ENCODE results near the gene GJC1. TPM values are rescaled to one million over a fixed set of nuclear protein-coding genes. Genes with fewer than 3 reads are reported as not detected.
A peak's percentile ranks its signal among the peaks of the same experiment; 100 is the strongest.

GJC1 gene
- total RNA-seq (2014; rRNA removed; shearing (Covaris generic); ENCODE audit: low replicate concordance): 15.4 and 60.0 TPM in 2 replicates

DNA sequence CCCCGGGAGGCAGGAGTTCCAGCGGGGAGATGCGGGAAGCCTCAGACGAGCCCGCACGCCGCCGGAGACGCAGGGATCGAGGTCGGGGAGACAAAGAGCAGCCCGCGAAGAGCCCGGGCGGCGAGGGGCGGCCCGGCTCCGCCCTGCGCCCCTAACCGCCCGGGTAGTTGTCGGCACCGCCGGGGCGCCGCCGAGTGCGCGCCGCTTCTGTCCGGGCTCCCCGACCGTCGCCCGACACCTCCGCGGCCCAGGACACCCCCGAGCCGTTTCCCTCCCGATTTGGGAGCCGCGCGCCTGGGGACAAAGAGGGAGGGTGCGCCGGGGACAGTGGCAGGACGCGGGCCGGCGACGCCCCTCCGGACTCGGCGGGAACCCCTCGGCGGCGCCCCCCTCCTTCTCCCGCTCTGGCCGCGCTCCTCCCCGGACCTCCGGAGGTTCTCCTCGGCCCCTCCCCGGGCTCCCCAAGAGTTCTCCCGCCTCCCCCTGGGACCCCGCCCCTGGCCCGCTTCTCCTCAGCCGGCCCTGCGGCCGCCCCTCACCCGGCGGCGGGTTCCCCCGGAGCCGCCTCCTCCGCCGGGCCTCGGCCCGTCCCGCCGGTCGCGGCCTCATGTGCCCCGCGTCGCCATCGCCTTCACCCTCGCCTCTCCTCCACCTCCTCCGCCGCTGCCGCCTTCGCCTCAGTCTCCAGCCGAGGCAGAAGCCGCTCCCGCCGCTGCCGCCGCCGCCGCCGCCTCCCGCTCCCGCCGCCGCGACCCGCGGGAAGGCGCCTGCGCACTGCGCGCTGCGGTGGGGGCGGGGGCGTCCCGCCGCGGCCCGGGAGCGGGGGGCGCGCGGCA, at the start of gene GJC1:
Gene GJC1 (minus strand): TSS at position 765 of the 836 bp plus-strand sequence. CDS start 24,470 bp downstream, outside the sequence.
- DNase-seq: peak; percentile 77
- Histone ChIP-seq H3K4me3 (peak within 1 kb of the TSS; percentile 80), H3K9me3 (no peaks in the 10 kb centered on the region; the same call in 1 of the 2 replicates), H3K36me3 (peaks cover 8% of the 10 kb centered on the region), H3K27me3 (no peaks in the 10 kb centered on the region)

DNA sequence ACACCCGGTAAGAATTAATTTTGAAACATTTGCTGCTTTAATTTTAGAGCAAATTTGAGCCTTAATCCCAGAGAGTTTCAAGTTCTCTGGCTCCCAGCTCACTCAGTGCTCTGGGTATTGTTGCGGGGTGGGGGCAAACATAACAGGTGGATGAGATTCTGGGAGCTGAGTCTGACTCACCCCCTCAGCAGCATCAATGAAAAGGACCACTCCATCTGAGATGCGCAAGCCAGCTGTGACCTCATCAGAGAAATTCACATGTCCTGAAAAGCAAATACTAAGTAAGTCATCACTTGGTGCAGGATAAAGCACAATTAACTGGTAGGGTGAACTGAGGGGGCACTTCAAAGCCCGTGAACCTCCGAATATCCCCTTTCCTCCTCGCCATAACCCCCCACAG, 49.3 kb upstream of the GJC1 start:
- Histone ChIP-seq H3K4me3 (no peak overlapping the region), H3K36me3 (peaks cover 95% of the 10 kb centered on the region)

DNA sequence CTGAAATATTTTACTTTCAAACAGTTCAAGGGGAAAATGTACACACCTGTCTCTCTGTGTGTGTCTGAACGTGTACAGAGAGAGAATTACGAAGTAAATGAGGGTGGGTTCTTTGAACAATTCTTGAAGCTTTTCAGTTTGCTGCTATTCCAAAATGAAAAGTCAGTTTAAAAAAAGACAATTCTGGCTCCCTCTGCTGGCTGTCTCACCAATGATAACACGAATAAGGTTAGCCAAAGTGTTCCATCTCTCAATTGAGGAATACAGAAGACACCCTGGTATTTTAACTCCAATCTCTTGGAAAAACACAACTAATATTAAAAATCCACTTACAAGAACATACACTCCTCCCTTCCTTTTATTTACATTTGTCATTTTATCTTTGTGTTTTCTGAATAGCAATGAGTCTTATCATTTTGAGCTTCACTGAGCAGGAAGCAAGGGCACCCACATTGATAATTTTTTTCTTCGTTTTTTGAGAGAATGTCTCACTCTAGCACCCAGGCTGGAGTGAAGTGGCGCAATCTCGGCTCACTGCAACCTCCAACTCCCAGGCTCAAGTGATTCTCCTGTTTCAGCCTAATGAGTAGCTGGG, 48.6 kb upstream of the GJC1 start:
- Histone ChIP-seq H3K27me3 (no peaks in the 10 kb centered on the region), H3K36me3 (peaks cover 92% of the 10 kb centered on the region), H3K9me3 (no peaks in the 10 kb centered on the region), H3K4me3 (no peak overlapping the region)
- DNase-seq: no peak

More for the DNA sequence above, 49.3 kb upstream of the GJC1 start:
- no peaks in the 10 kb centered on the region for H3K27me3 ChIP-seq
- H3K9me3 ChIP-seq: no peaks in the 10 kb centered on the region
- no peak for DNase-seq

GRCh38 chr17:44877121-44877520, 47.0 kb upstream of the GJC1 start:
- peaks cover 90% of the 10 kb centered on the region for H3K36me3 ChIP-seq
- no peak for DNase-seq
- no peaks in the 10 kb centered on the region for H3K9me3 ChIP-seq
- H3K4me3 ChIP-seq: no peak overlapping the region
- no peaks in the 10 kb centered on the region for H3K27me3 ChIP-seq

GRCh38 chr17:44875761-44876160, 45.7 kb upstream of the GJC1 start:
- no peaks in the 10 kb centered on the region for H3K27me3 ChIP-seq
- peaks cover 90% of the 10 kb centered on the region for H3K36me3 ChIP-seq
- DNase-seq: no peak
- H3K9me3 ChIP-seq: no peaks in the 10 kb centered on the region
- no peak overlapping the region for H3K4me3 ChIP-seq

- H3K27me3 ChIP-seq: no peaks in the 10 kb centered on the region
- peaks cover 88% of the 10 kb centered on the region for H3K36me3 ChIP-seq
- H3K4me3 ChIP-seq: no peak overlapping the region
- H3K9me3 ChIP-seq: no peaks in the 10 kb centered on the region
- DNase-seq: peak; percentile 12
Observed at GRCh38 chr17:44872131-44872768, 42.2 kb upstream of the GJC1 start.

DNA sequence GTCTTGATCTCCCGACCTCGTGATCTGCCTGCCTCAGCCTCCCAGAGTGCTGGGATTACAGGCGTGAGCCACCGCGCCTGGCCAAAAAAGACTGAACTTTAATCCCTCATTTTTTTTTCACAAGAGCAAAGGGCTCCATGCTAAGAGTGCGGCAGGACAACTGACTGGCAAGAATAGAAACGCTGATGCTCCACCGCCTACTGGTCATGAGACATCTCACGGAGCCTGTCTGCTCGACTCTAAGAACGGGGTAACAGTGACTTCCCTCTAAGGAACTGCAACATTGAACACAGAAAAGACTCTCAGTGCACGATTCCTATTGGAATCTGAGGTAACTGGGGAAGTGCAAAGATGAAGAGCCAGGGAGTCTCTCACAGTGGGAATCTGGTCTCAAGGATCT, 41.5 kb upstream of the GJC1 start:
- H3K9me3 ChIP-seq: no peaks in the 10 kb centered on the region
- DNase-seq: no peak
- H3K4me3 ChIP-seq: no peak overlapping the region
- no peaks in the 10 kb centered on the region for H3K27me3 ChIP-seq
- H3K36me3 ChIP-seq: peaks cover 89% of the 10 kb centered on the region

DNA sequence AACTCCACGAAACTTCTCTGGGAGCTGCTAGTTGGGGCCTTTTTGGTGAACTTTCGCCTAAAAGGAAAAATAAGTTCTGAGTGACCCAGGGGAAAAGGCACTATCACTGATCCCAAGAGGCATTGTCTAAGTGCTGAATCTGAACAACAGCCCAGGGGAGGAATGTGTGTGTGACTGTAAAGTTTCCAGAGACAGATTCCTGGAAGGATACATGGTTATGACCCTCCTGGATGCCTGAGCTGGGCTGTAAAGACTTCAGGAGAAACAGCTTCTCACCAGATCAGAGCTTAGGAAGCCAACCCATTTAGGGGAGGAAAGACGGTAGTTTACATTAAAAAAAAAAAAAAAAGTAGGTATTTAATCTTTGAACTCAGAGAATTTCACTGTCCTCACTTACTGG, 37.8 kb upstream of the GJC1 start:
- peaks cover 90% of the 10 kb centered on the region for H3K36me3 ChIP-seq
- no peak for DNase-seq
- H3K27me3 ChIP-seq: no peaks in the 10 kb centered on the region
- H3K4me3 ChIP-seq: no peak overlapping the region
- no peaks in the 10 kb centered on the region for H3K9me3 ChIP-seq

- DNase-seq: no peak
- Histone ChIP-seq H3K36me3 (peaks cover 86% of the 10 kb centered on the region), H3K4me3 (no peak overlapping the region), H3K9me3 (no peaks in the 10 kb centered on the region), H3K27me3 (no peaks in the 10 kb centered on the region)
Observed at GRCh38 chr17:44865931-44866330, 35.8 kb upstream of the GJC1 start.

- Histone ChIP-seq H3K27me3 (no peaks in the 10 kb centered on the region), H3K4me3 (no peak overlapping the region), H3K9me3 (no peaks in the 10 kb centered on the region), H3K36me3 (peaks cover 88% of the 10 kb centered on the region)
- DNase-seq: peak; percentile 54
Observed at GRCh38 chr17:44865231-44865660, 35.2 kb upstream of the GJC1 start.

DNA sequence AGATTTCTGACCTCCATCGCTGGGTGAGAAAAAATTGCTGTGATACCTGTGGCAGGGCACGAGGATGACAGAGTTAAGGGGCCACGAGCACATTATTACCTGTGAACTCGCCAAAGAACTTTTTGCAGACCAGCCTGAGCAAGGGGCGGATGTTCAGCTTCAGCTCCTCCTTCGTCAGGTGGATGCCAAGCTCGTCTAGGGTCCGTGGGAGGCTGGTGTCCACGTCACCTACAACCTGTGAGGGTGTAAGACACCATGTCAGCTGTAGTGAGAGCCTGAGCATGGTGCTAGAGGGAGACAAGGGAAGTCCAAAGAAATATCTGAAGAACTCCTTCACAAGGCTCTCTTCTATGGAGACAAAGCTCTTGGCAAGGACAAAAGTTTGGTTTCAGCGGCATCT, 34.7 kb upstream of the GJC1 start:
- no peak for DNase-seq
- Histone ChIP-seq H3K27me3 (no peaks in the 10 kb centered on the region), H3K9me3 (no peaks in the 10 kb centered on the region), H3K4me3 (no peak overlapping the region), H3K36me3 (peaks cover 88% of the 10 kb centered on the region)

DNA sequence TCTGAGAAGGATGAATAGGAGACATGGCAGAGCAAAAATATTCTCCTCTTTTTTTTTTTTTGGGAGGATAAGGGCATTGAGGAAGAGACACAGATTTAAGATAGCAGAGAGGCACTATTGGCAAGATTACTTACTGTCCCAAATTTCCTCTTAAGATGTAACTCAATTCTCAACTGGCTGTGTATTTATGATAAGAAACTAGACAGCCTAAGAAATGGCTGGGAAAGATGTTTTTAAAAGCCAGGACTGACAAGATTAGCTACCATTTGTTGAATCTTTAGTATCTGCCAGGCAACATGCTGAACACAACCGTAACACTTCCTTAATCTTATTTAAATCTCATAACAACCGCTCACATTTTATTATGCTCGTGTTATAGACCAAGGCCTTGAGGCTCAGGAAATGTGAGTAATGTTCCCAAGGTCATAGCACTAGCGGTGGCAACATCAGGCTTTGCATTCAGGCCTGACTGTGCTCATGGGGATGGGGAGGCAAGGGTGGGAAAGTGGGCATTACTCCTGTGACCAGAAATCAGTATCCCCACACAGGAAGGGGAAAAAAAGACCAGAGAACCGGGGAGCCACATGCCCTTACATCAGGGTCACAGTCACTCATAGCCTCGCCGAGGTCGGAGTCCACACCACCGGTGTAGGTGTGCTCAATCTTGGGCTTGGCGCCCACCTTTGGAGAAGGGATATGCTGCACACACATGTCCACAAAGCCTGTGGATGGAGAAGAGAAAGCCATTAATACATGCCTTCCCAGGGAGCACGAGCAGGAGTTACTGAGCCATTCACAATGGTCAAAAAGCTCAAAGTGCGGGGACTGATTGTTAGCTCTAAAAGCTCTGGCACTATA, 33.2 kb upstream of the GJC1 start:
- no peaks in the 10 kb centered on the region for H3K9me3 ChIP-seq
- H3K27me3 ChIP-seq: no peaks in the 10 kb centered on the region
- DNase-seq: no peak
- H3K36me3 ChIP-seq: peaks cover 88% of the 10 kb centered on the region
- no peak overlapping the region for H3K4me3 ChIP-seq

DNA sequence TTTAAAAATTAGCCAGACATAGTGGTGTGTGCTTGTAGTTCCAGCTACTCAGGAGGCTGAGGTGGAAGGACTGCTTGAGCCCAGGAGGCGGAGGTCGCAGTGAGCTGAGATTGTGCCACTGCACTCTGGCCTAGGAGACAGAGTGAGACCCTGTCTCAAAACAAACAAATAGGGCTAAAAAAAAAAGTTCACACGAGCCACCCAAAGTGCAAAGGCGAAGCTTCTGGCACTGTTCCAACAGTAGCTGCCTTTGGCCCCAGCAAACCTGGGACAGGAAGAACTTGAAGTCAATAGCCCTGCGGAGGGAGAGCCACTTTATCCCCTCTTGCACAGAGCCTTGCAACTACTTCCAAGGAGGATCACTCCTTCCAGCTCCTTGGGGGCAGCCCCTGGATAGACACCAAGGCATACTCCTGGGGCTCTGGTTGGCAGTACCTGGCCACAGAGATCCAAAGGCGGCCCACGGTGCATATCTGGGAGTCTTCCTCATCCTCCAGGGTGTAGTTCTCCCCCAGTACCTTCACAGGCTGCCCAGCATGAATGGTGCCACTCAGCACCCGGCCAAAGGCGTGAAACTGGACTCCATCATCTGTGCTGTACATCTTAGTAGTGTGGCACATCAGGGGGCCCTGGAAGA, 32.3 kb upstream of the GJC1 start:
- Histone ChIP-seq H3K27me3 (no peaks in the 10 kb centered on the region), H3K36me3 (peaks cover 87% of the 10 kb centered on the region), H3K4me3 (no peak overlapping the region), H3K9me3 (no peaks in the 10 kb centered on the region)
- no peak for DNase-seq

DNA sequence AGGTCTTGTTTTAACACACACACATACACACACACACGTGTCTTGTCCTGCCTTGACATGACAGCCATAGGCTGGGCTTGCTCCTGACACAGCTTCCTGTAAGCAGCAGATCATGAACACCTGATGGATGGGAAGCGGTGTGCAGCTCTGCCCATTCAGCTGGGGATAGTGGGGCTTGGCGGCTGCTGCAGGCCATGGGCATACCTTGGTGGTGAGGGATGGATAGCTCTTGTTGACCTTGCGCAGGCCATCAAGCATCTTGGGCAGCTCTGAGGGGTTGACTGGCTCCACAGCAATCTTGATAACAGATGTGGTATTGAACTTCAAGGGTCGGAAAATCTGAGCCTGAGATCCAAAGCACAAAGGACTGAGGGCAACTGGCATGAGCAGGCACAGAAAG, 29.6 kb upstream of the GJC1 start:
- H3K27me3 ChIP-seq: no peaks in the 10 kb centered on the region
- peaks cover 89% of the 10 kb centered on the region for H3K36me3 ChIP-seq
- no peak overlapping the region for H3K4me3 ChIP-seq
- no peaks in the 10 kb centered on the region for H3K9me3 ChIP-seq
- DNase-seq: no peak

GRCh38 chr17:44854192-44854591, 24.1 kb upstream of the GJC1 start:
- no peak overlapping the region for H3K4me3 ChIP-seq
- peaks cover 81% of the 10 kb centered on the region for H3K36me3 ChIP-seq
- H3K27me3 ChIP-seq: no peaks in the 10 kb centered on the region
- DNase-seq: no peak
- H3K9me3 ChIP-seq: no peaks in the 10 kb centered on the region

DNA sequence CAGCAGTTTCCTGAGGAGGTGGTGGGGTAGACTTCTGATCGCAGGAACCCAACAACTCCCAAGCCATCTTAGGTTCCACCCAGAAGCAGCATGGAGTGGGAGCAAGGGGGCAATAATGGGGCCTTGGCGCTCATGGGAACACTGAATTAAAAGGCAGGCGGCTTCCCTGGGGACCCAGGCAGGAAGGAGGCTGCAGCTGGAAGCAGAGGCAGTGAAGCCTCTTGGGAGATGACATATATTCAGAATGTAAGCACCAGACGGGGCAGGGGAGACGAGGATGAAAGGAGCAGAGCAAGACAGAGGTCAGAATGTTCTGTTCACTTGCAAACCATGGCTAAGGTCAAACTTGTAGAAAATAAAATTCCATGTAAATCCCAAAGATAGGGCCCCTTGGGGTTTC, 20.5 kb upstream of the GJC1 start:
- Histone ChIP-seq H3K9me3 (no peaks in the 10 kb centered on the region), H3K36me3 (peaks cover 55% of the 10 kb centered on the region), H3K27me3 (no peaks in the 10 kb centered on the region), H3K4me3 (no peak overlapping the region)
- no peak for DNase-seq
